WTC11 (cell line): ENCODE results near the gene TLX1. TPM values are rescaled to one million over a fixed set of nuclear protein-coding genes. Genes with fewer than 3 reads are reported as not detected.
A peak's percentile ranks its signal among the peaks of the same experiment; 100 is the strongest.

Experiments used
- ATAC-seq: fragments of 200-7000 bp; cut with Tn5 transposase; 2 replicates; pipeline ENCODE4 v1.10.0; 2021; ENCODE audit warnings: mild to moderate bottlenecking, moderate library complexity
- CTCF ChIA-PET: fragments of 300-600 bp; sonication (Branson Sonifier 250); formaldehyde crosslinking; loops from one replicate; lab custom pipeline; 2021; ENCODE audit warnings: antibody characterized with exemption; lab: Charles Lee
- POLR2A ChIA-PET: fragments of 350-600 bp; sonication (Branson Sonifier 250); formaldehyde crosslinking; loops from one replicate; lab custom pipeline; 2021; ENCODE audit warnings: antibody characterized with exemption; lab: Charles Lee
- DNase-seq: peaks from one replicate; pipeline ENCODE4 v3.0.0; 2021; ENCODE audit warnings: low spot score
- H3K27ac Mint-ChIP-seq: 2 replicates; pipeline ENCODE4 v1.8.0; 2021; ENCODE audit warnings: mixed read lengths
- H3K27me3 Mint-ChIP-seq: 2 replicates; pipeline ENCODE4 v1.8.0; 2021; ENCODE audit warnings: low read depth, mild to moderate bottlenecking, moderate library complexity, mixed read lengths
- H3K36me3 Mint-ChIP-seq: 2 replicates; pipeline ENCODE4 v1.8.0; 2021; ENCODE audit warnings: mixed read lengths
- H3K4me1 Mint-ChIP-seq: 2 replicates; pipeline ENCODE4 v1.8.0; 2022; ENCODE audit warnings: mixed read lengths
- H3K4me3 Mint-ChIP-seq: 2 replicates; pipeline ENCODE4 v1.8.0; 2021; ENCODE audit warnings: mild to moderate bottlenecking, moderate library complexity, mixed read lengths
- H3K9me3 Mint-ChIP-seq: 2 replicates; pipeline ENCODE4 v1.8.0; 2021; ENCODE audit warnings: mixed read lengths
- ATF1 ChIP-seq: sonication (generic); formaldehyde crosslinking; IDR thresholded peaks from 2 replicates; pipeline ENCODE4 v1.8.1; 2023; ENCODE audit warnings: mild to moderate bottlenecking, moderate library complexity, missing genetic modification reagents
- CBFB ChIP-seq: sonication (generic); formaldehyde crosslinking; IDR thresholded peaks from 2 replicates; pipeline ENCODE4 v1.8.1; 2022; ENCODE audit warnings: mild to moderate bottlenecking, low read depth, missing genetic modification reagents
- IRF2 ChIP-seq: sonication (generic); formaldehyde crosslinking; IDR thresholded peaks from 2 replicates; pipeline ENCODE4 v1.8.0; 2022; ENCODE audit warnings: low read depth, missing genetic modification reagents, borderline replicate concordance
- JAZF1 ChIP-seq: fragments of 250-450 bp; sonication (Bioruptor Pico); IDR thresholded peaks from 2 replicates; pipeline ENCODE4 v1.9.0; 2021; ENCODE audit warnings: moderate library complexity, mild to moderate bottlenecking, inconsistent platforms
- MXD4 ChIP-seq: fragments of 250-450 bp; sonication (Bioruptor Pico); IDR thresholded peaks from 2 replicates; pipeline ENCODE4 v1.8.0; 2021; ENCODE audit warnings: mild to moderate bottlenecking, moderate library complexity, borderline replicate concordance
- MYBL2 ChIP-seq: sonication (generic); formaldehyde crosslinking; IDR thresholded peaks from 2 replicates; pipeline ENCODE4 v1.8.1; 2023; ENCODE audit warnings: mild to moderate bottlenecking, moderate library complexity, missing genetic modification reagents
- RELA ChIP-seq: sonication (generic); formaldehyde crosslinking; IDR thresholded peaks from 2 replicates; pipeline ENCODE4 v1.8.1; 2022; ENCODE audit warnings: missing genetic modification reagents, mild to moderate bottlenecking, borderline replicate concordance
- ZNF671 ChIP-seq: fragments of 250-450 bp; sonication (Bioruptor Pico); IDR thresholded peaks from 2 replicates; pipeline ENCODE4 v1.8.0; 2021; ENCODE audit warnings: mild to moderate bottlenecking
- total RNA-seq: library from RNA; stranded (reverse); gene quantifications from 3 replicates; pipeline ENCODE4 v1.2.3, GENCODE V29; 2021
- TF ChIP-seq, protein P1 (sequence below): sonication (generic); formaldehyde crosslinking; IDR thresholded peaks from 2 replicates; pipeline ENCODE4 v1.8.0; 2022; ENCODE audit warnings: mild to moderate bottlenecking, missing genetic modification reagents
- TF ChIP-seq, protein P2 (sequence below): fragments of 250-450 bp; sonication (Bioruptor Pico); IDR thresholded peaks from 2 replicates; pipeline ENCODE4 v1.9.0; 2021; ENCODE audit warnings: mild to moderate bottlenecking, borderline replicate concordance
- TF ChIP-seq, protein P3 (sequence below): fragments of 250-450 bp; sonication (Bioruptor Pico); conservative IDR thresholded peaks from 2 replicates; pipeline ENCODE4 v1.9.0; 2021; ENCODE audit warnings: mild to moderate bottlenecking
- TF ChIP-seq, protein P4 (sequence below): fragments of 200-600 bp; IDR thresholded peaks from 2 replicates; pipeline ENCODE4 v1.8.0; 2022; ENCODE audit warnings: antibody characterized with exemption
- TF ChIP-seq, protein P5 (sequence below): fragments of 250-450 bp; sonication (Bioruptor Pico); IDR thresholded peaks from 2 replicates; pipeline ENCODE4 v1.9.0; 2021; ENCODE audit warnings: mild to moderate bottlenecking

The TLX1 gene
- total RNA-seq, 1 experiment from 2014 or later: 4.6 TPM

DNA sequence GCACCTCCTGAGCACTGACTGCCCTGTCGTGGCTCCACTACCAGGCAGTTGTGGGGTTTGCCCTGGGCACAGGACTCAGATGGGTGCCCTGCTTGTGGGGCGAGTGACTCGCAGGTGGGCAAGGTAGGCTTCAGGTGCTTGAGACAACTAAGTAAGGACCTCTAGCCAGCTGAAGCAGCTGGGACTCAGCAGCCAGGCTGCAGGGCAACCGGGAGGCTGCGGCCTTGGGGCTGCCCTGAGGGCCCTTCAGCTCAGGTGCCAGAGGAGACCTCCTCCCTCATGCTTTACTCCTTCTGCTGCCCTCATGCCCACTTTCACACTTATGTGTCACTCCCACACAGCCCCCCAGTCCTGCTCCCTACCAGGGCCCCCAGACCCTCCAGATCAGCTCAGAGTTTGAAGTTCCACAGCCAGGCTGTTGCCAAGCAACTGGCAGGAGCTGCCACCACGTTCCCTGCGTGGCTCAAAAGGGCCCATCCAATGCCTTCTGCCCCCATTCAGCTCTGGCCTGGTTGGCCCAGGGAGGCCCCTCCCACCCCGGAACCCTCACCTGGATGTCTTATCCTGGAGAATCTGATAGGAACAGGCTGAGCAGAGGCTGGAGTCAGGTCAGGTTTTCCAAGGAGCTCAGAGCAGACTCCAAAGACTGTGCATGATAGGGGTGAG is 10.0 kb downstream of the TLX1 start:
- ATAC-seq (no peak), DNase-seq (no peak)
- TF ChIP-seq, protein P1, sequence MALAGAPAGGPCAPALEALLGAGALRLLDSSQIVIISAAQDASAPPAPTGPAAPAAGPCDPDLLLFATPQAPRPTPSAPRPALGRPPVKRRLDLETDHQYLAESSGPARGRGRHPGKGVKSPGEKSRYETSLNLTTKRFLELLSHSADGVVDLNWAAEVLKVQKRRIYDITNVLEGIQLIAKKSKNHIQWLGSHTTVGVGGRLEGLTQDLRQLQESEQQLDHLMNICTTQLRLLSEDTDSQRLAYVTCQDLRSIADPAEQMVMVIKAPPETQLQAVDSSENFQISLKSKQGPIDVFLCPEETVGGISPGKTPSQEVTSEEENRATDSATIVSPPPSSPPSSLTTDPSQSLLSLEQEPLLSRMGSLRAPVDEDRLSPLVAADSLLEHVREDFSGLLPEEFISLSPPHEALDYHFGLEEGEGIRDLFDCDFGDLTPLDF (CRISPR knock-in tag): no peak
- TF ChIP-seq, protein P2, sequence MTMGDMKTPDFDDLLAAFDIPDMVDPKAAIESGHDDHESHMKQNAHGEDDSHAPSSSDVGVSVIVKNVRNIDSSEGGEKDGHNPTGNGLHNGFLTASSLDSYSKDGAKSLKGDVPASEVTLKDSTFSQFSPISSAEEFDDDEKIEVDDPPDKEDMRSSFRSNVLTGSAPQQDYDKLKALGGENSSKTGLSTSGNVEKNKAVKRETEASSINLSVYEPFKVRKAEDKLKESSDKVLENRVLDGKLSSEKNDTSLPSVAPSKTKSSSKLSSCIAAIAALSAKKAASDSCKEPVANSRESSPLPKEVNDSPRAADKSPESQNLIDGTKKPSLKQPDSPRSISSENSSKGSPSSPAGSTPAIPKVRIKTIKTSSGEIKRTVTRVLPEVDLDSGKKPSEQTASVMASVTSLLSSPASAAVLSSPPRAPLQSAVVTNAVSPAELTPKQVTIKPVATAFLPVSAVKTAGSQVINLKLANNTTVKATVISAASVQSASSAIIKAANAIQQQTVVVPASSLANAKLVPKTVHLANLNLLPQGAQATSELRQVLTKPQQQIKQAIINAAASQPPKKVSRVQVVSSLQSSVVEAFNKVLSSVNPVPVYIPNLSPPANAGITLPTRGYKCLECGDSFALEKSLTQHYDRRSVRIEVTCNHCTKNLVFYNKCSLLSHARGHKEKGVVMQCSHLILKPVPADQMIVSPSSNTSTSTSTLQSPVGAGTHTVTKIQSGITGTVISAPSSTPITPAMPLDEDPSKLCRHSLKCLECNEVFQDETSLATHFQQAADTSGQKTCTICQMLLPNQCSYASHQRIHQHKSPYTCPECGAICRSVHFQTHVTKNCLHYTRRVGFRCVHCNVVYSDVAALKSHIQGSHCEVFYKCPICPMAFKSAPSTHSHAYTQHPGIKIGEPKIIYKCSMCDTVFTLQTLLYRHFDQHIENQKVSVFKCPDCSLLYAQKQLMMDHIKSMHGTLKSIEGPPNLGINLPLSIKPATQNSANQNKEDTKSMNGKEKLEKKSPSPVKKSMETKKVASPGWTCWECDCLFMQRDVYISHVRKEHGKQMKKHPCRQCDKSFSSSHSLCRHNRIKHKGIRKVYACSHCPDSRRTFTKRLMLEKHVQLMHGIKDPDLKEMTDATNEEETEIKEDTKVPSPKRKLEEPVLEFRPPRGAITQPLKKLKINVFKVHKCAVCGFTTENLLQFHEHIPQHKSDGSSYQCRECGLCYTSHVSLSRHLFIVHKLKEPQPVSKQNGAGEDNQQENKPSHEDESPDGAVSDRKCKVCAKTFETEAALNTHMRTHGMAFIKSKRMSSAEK (CRISPR knock-in tag): no peak
- TF ChIP-seq ATF1 (CRISPR knock-in tag) (no peak), RELA (CRISPR knock-in tag) (no peak), MYBL2 (no peak), CBFB (CRISPR knock-in tag) (no peak), IRF2 (no peak), JAZF1 (CRISPR knock-in tag) (no peak), ZNF671 (CRISPR knock-in tag) (no peak), MXD4 (CRISPR knock-in tag) (no peak)
- TF ChIP-seq, protein P3, sequence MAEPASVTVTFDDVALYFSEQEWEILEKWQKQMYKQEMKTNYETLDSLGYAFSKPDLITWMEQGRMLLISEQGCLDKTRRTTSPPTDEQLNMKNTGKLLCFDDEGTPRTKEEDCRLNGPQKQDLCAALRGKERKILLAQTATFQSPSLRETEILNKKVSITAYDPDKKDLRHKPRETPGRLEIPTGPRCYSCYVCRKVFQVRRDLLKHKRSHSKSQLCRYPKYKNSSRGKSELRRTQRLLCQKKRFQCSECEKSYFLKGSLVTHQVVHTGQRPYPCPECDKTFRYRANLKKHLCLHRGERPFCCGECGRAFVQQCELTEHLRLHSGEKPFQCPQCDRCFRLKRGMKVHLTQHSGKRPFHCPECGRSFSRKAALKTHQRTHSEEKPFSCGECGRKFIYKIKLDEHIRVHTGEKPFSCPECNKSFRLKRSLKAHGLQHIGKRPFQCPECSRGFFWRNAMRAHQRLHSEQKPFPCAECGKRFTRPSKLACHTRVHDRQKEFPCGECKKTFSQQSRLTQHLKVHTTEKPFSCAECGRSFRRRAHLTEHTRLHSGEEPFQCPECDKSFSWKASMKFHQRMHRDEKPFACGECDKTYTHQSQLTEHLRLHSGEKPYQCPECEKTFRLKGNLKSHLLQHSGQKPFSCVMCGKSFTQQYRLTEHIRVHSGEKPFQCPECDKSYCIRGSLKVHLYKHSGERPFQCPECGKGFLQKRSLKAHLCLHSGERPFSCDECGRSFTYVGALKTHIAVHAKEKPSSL: no peak
- TF ChIP-seq, protein P4, sequence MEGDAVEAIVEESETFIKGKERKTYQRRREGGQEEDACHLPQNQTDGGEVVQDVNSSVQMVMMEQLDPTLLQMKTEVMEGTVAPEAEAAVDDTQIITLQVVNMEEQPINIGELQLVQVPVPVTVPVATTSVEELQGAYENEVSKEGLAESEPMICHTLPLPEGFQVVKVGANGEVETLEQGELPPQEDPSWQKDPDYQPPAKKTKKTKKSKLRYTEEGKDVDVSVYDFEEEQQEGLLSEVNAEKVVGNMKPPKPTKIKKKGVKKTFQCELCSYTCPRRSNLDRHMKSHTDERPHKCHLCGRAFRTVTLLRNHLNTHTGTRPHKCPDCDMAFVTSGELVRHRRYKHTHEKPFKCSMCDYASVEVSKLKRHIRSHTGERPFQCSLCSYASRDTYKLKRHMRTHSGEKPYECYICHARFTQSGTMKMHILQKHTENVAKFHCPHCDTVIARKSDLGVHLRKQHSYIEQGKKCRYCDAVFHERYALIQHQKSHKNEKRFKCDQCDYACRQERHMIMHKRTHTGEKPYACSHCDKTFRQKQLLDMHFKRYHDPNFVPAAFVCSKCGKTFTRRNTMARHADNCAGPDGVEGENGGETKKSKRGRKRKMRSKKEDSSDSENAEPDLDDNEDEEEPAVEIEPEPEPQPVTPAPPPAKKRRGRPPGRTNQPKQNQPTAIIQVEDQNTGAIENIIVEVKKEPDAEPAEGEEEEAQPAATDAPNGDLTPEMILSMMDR: no peak
- TF ChIP-seq, protein P5, sequence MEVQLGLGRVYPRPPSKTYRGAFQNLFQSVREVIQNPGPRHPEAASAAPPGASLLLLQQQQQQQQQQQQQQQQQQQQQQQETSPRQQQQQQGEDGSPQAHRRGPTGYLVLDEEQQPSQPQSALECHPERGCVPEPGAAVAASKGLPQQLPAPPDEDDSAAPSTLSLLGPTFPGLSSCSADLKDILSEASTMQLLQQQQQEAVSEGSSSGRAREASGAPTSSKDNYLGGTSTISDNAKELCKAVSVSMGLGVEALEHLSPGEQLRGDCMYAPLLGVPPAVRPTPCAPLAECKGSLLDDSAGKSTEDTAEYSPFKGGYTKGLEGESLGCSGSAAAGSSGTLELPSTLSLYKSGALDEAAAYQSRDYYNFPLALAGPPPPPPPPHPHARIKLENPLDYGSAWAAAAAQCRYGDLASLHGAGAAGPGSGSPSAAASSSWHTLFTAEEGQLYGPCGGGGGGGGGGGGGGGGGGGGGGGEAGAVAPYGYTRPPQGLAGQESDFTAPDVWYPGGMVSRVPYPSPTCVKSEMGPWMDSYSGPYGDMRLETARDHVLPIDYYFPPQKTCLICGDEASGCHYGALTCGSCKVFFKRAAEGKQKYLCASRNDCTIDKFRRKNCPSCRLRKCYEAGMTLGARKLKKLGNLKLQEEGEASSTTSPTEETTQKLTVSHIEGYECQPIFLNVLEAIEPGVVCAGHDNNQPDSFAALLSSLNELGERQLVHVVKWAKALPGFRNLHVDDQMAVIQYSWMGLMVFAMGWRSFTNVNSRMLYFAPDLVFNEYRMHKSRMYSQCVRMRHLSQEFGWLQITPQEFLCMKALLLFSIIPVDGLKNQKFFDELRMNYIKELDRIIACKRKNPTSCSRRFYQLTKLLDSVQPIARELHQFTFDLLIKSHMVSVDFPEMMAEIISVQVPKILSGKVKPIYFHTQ: no peak
- Mint-ChIP-seq H3K4me3 (peak overlapping the region; percentile 58), H3K27ac (no peak overlapping the region), H3K9me3 (no peaks in the 10 kb centered on the region), H3K27me3 (peaks cover 100% of the 10 kb centered on the region), H3K4me1 (peaks cover 24% of the 10 kb centered on the region), H3K36me3 (no peaks in the 10 kb centered on the region)
- POLR2A ChIA-PET: interaction anchor here (2.9 kb wide), 1 partner anchor 45 kb away, joined by 18 read pairs; no protein-coding TSS in a partner anchor
- CTCF ChIA-PET: interaction anchor here (0.5 to 11.8 kb wide), 34 partner anchors 9 to 632 kb away, joined by 3 to 509 read pairs (median 15); partner anchors contain the start of genes KAZALD1, PDZD7, SFXN3 and TLX1
